ENCODE results near the gene ATP6V0C.

DNA sequence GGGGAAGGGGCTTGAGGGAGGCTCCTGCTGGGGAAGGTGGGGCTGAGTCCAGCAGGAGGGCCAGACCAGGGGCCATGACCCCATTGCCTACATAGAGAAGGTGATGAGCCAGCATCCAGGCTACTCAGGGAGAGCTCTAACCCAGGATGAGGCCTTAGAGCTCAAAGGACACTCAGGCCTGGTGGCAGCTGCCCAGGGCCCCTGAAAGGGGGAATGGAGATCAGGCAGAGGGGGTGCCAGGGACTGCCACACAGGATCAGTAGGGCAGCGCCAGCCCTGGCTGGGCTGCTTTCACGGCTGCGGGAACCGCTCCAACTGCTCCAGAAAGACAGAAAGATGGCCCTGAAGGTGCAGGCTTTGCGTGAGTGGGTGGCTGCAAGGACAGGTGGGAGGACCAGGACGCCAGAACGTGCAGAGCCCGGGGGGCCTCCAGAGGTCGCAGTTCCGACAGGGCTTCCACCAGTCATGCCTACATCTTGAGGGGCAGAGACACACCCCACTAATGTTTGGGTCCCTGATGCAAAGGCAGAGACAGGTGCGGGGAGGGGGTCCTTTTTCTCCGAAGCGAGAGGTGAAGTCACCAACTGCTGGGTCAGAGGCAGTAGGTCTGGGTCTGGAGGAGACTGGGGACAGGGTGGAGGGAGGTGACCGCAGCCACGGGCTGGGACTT, 882 bp upstream of the ATP6V0C start:
- TF ChIP-seq GATA2 (IDR thresholded peaks at IDR 0.05; ENCODE audit: low read depth, low read length), result no peak
- TF ChIP-seq GATA3 (IDR thresholded peaks at IDR 0.05; ENCODE audit: low read depth, low read length), result no peak

All from SH-SY5Y (cell line).